B cell (primary cell): ENCODE data around the gene USP2.

Experiments used
- CTCF ChIP-seq: fragments of 200-600 bp; IDR thresholded peaks from one replicate; pipeline ENCODE4 v1.8.0; 2022; ENCODE audit warnings: antibody characterized with exemption, mild to moderate bottlenecking
- EZH2 ChIP-seq: IDR thresholded peaks from 2 replicates; pipeline ENCODE4 v1.6.1; 2012; ENCODE audit warnings: borderline replicate concordance, low read depth, mild to moderate bottlenecking, moderate library complexity, low read length; ENCODE audit not compliant: insufficient read depth, poor library complexity, severe bottlenecking

- TF ChIP-seq EZH2 (no peak), CTCF (no peak)
Measured at GRCh38 chr11:119374632-119375336, 6.7 kb downstream of the USP2 start.
